Measurements from ENCODE around the gene SOWAHB.

The SOWAHB gene, protein sequence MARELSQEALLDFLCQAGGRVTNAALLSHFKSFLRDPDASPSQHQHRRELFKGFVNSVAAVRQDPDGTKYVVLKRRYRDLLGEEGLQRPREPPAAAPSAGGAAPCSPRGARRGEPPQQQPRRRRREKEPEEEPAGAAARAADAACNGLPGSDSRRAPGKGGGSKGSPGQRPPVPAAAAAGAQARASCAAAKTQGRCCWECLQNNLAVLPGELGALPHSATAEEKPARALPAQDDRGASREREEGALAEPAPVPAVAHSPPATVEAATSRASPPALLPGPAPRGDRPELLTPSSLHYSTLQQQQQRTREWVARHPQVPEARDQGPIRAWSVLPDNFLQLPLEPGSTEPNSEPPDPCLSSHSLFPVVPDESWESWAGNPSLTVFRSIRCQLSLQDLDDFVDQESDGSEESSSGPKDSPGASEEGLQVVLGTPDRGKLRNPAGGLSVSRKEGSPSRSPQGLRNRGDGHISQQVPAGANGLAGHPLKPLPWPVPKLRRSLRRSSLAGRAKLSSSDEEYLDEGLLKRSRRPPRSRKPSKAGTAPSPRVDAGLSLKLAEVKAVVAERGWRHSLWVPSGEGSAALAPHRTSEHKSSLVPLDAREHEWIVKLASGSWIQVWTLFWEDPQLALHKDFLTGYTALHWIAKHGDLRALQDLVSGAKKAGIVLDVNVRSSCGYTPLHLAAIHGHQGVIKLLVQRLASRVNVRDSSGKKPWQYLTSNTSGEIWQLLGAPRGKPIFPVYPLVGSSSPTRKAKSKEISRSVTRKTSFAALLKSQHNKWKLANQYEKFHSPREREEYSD

DNA sequence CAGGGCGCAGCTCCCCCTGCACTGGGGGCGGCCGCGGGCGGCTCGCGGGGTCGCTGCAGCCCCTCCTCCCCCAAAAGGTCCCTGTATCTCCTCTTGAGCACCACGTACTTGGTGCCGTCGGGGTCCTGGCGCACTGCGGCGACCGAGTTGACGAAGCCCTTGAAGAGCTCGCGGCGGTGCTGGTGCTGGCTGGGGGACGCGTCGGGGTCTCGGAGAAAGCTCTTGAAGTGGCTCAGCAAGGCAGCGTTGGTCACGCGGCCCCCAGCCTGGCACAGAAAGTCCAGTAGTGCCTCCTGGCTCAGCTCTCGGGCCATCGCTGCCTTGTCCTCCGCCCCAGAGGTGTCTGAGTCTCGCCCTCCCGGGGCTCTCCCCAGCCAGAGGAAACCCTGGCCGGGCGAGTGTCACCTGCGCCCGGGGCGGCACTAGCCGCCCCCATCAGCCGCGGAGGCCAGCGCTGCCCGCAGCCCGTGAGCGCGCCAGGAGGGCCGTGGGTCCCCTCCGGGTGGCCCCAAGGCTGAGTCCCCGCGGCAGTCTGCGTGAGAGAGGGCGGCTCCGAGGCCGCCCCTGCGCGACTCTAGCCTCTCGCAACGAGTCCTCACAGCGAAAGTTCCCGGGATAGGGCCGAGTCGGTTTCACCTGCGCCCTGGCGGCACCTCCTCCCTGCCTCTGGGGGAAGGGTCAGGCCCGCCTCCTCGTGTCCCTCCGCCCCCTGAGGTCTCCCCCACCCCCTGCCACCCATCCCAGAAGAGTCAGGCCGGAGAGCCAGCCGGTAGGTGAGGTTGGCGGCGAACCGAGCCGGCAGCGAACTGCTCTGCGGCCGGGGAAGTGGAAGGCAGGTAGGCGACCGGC, at the start of gene SOWAHB:
SOWAHB (minus strand) TSS at position 609 of the 849 bp plus-strand sequence; CDS start at position 314, 295 bp downstream.
- DNase-seq (ENCODE audit: low read depth, low spot score), result peak; percentile 61

DNA sequence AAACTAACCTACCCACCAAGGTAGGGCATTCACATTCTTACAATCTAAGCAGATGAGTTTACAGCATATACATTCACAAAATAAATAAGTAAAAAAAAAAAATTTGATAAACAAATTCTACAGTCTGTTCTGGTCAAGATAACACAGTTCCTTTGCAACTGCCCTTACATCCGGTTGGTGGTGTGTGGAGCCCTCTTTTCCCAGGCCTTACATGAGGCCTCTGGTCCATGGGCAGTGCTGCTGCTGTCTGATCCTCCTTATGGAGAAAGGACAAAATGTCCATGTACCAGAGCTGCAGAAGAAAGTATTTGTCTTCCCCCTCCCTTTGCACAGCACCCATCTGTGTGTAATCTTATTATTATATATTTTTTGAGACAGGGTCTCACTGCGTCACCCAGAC, 49.4 kb upstream of the SOWAHB start:
- DNase-seq (ENCODE audit: low read depth, low spot score), result no peak

DNA sequence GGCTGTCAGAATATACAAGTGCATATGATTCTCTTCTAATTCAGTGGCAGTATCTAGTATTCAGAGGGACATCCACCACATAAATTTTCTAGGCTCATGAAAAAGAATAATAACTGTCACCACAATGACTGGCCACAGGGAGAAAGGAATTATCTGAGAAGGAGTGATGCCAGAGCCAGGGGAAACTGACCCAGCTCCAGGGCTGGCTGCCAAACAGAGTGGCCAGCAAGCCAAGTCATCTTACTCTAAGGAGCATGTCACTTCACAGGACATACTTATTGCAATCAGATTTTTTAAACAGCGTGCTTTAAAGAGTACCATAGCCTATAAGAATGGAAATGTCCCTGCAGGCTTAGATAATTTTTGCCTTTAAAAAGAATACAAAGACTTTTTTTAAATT, 45.8 kb upstream of the SOWAHB start:
- no peak for DNase-seq (ENCODE audit: low read depth, low spot score)

DNA sequence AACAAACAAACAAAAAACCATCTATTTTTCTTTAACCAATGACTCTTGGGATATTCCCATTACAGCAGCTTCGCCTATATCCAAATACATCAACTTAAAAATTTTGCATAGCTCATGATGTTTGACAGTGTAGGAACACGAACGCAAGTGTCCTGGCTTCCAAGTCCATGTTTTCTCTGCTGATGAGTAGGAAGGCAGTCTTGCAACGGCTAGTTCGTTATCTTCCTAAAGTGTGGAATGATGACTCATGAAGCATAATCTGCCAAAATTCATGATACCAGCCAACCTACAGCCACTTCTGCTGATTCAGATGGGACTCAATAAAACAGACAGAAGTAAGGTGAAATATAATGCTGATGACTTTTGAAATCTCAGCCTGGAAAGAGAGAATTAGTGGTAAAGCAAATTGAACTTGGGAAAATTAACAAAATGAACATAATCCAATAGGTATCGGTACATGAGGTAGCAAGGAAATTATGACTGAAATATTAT, 45.2 kb upstream of the SOWAHB start:
- DNase-seq (ENCODE audit: low read depth, low spot score), result no peak

DNA sequence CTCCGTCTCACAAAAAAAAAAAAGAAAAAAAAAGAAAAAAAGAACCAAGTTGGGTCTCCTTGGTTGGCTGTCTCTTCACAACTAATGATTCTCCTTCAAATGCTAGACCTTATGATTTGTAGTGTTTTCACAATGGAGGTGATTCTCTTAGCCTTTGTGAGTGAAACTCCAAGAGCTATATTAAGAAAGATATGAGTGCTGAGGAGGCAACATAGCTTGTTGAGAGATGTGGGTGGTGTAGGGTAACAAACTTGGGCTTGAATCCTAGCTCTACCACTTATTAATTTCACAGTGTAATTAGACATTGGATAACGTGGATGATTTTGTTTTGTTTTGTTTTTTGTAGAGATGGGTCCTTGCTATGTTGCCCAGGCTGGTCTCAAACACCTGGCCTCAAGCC, 41.2 kb upstream of the SOWAHB start:
- DNase-seq (ENCODE audit: low read depth, low spot score), result no peak

DNA sequence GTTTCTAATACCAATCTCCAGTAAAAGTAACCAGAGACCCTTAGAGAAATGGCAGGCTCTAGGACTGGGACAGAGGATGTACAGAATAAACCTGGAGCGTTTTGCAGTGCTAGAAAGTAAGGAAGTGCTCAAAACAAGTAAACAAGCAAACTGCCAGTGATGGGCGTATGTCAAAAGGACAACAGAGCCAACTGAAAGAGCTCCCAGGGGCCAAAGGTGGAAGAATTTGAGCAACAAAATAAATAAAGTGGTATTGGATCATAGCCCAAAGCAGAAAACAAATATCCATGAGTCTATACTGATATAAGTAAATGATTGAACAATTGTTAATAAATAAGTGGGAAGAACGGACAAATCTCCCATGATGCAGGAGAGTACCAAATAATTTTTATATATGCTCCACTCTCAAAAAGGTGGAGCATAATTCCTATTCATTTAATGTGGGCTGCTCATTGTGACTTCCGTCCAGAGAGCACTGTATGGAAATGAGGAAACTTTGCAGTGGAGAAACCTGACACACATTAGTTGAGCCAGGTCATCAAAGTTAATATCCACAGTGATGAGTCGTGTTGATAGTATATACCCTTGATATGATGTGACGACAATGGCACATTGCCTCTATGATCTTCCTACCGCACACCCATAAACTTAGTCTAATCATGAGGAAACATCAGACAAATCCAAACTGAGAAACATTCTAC, 33.8 kb upstream of the SOWAHB start:
- no peak for DNase-seq (ENCODE audit: low read depth, low spot score)

DNA sequence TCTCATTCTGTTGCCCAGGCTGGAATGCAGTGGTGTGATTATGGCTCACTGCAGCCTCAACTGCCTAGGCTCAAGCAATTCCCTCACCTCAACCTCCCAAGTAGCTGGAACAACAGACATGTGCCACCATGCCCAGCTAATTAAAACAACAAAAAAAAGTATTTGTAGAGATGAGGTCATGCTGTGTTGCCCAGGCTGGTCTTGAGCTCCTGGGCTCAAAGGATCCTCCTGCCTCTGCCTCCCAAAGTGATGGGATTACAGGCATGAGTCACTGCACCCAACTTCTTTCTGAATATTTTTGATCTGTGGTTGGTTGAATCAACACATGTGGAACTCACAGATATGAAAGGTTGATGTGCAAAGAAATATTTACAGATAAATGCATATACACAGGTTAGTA, 33.1 kb upstream of the SOWAHB start:
- no peak for DNase-seq (ENCODE audit: low read depth, low spot score)

DNA sequence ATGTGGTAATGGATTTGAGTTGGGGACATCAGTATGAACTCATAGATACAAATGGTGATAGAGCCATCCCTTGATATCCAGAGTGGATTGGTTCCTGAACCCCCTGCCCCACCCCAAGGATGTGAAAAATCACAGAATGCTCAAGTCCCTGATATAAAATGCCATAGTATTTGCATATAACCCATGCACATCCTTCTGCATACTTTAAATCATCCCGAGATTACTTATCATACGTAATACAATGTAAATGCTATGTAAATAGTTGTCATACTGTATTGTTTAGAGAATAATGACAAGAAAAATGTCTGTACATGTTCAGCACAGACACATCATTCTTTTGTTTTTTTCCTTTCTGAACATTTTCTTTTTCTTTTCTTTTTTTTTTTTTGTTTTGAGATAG, 32.7 kb upstream of the SOWAHB start:
- DNase-seq (ENCODE audit: low read depth, low spot score), result no peak

DNA sequence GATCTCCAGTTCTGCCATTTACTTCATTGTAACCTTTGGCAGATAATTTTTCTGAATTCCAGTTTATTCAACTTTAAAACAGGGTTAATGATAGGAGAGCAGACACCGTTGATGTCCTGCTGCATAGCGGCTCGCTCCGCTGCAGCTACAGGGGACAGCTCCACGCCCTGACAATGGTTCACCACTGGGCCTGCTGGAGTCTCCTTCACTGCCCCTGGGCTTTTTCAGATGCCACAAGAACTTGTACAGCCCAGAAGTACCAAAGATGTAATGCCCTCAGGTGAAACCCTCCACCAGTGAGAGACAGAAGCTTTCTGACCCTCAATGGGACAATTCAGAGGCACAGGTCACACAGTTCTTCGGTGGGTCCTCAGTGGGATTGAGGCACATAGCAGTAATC, 28.9 kb upstream of the SOWAHB start:
- DNase-seq (ENCODE audit: low read depth, low spot score), result peak; percentile 22

DNA sequence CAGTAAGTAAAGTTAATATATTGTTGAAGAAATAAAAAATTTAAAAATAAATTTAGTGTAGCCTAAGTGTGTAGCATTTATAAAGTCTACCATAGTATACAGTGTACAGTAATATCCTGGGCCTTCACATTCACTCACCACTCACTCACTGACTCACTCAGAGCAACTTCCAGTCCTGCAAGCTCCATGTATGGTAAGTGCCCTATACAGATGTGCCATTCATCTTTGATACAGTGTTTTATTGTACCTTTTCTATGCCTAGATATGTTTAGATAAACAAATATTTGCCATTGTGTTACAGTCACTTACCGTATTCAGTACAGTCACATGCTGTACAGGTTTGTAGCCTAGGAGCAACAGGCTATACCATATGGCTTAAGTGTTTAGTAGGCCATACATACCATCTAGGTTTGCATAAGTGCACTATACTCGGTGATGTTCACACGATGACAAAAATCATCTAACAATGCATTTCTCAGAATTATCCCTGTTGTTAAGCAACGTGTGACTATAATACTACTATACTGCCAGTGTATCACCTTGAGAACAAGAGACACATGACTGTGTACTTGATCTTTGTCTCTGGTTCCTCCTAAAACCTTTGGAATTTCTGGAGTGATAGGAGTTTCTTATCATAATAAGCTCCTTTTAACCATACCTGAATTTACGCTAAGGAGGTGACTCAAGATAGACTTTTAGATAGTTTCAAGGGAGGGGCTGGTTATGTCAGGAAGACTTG, 25.8 kb upstream of the SOWAHB start:
- DNase-seq (ENCODE audit: low read depth, low spot score), result no peak

DNA sequence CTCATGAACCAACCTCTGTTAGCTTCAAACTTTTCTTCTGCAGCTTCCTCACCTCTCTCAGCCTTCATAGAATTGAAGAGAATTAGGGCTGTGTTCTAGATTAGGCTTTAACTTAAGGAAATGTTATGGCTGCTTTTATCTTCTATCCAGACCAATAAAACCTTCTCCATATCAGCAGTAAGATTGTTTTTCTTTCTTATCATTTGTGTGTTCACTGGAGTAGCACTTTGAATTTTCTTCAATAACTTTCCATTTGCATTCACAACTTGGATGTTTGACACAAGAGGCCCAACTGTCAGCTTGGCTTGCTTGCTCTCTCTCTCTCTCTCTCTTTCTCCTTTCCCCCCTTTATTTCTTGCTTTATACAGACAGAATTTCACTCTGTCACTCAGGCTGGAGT, 22.8 kb upstream of the SOWAHB start:
- DNase-seq (ENCODE audit: low read depth, low spot score), result no peak

DNA sequence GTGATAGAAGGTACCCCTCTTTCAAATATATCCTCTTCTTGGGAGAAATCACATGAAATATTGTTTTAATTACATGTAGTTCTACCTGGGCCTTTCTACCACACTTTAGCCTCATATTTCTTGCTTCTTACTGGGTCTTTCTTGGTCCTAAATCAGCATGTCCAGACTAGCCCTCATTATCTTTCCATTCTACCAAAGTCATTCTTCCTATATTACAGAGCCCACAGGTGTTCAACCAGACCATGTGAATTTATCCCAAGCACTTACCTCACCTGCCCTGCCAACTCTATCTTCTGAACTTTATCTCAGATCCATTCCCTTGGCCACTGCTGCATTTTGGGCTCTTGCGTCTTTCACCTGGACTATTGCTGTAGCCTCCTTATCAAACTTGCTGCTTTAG, 11.8 kb upstream of the SOWAHB start:
- no peak for DNase-seq (ENCODE audit: low read depth, low spot score)

DNA sequence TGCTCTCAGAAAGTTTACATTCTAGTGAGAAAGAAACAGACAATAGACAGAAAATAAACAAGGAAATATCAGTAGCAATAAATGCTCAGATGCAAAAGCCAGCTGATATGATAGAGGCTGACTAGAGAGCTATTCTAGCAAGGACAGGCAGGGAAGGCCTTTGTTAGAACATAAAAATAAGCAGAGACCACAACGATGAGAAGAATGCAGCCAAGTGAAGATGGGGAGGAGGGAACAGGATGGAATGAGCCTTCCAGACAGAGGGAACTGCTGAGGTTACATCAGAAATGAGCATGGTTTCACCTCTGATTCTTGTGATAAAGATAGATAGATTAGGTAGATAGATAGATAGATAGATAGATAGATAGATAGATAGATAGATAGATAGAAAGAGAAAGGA, 7.6 kb upstream of the SOWAHB start:
- DNase-seq (ENCODE audit: low read depth, low spot score), result no peak

DNA sequence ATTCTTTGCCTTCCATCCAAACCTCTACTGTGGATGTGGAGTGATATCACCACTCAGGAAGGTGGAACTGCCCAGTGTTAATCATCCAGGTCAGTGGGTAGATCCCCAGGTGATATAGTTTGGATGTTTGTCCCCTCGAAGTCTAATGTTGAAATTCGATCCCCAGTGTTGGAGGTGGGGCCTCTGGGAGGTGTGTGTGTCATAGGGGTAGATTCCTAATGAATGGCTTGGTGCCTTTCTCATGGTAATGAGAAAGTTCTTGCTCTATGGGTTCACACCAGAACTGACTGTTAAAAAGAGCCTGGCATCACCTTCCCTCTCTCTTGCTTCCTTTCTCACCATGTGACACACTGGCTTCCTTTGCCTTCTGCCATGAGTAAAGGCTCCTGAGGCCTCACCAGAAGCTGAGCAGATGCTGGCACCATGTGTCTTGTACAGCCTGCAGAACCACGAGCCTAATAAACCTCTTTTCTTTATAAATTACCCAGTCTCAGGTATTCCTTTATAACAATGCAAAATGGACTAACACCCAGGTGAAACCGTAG, 6.8 kb upstream of the SOWAHB start:
- peak; percentile 35 for DNase-seq (ENCODE audit: low read depth, low spot score)

DNA sequence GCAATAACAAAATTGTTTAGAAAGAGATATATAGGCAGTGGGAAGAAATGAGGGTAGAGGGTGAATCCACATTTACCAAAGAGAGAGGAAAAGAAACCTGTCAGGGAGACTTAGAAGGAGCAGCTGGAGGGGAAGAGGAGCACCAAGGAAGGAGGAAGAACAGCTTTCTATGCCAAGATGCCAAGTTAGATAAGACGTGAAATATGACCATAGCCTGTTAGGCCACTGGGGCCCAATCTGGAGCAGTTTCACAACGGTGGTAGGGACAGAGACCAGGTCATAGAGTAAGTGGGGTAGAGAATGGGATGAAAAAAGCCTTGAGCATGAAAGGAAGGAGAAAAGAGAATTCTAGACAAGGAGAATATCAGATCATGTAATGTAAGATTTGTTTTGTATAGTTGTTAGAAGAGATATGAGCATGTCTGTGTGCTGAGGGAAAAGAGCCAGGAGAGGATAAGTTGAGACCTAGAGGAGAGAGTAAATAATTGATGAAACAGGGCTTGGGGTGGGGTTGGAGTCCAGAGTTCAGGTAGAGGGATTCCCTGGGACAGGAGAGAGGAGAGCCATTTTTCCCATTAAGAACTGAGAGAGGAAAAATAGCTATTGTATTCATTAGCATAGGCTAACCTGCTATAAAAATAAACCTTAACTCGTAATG, 4.4 kb upstream of the SOWAHB start:
- DNase-seq (ENCODE audit: low read depth, low spot score), result no peak

DNA sequence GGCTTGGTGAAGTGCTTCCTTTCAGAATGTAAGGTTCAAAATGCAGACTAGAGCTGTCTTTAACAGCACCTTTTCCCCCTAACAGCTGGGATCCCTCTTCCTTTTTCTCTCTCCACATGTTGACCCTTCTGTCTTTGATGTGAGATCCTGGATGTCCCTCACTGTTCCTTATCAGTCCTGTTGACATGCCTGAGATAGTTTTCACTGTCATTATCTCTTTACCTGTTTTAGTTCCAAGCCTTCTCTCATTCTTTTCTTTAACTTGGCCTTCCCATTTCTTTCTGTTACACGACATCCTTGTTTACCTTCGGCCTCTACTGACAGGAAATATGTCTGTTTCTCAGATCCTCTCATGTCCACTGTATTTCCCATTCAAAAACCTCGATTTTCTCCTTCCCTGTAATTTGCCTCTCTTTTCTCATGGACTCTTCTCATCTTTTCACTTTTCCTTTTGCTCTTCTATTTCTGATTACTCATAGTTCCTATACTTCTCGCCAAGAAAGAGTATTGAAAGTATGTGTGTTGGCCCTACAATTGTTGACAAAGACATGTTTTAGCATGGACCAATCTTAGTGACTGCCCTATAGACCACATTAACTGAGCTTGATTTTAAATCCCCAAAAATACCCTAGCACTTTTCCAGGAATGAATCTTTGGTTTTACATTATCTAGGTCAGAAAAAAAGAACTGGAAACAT, 1.2 kb upstream of the SOWAHB start:
- no peak for DNase-seq (ENCODE audit: low read depth, low spot score)

DNA sequence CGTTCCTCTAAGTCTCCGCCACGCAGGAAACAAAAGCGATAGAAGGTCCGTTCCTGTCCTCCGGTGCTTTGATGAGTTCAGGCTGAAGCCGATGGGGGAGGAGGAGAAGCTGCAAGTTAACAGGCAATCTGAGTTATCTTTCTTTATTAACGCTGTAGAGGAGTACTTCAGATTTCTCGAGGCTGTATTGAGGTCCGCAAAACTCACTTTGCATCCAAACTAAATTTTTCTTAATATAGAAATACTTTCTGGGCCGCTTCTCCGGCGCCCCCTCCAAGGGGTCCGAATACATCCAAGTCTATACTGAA, 395 bp upstream of the SOWAHB start:
- no peak for DNase-seq (ENCODE audit: low read depth, low spot score)

DNA sequence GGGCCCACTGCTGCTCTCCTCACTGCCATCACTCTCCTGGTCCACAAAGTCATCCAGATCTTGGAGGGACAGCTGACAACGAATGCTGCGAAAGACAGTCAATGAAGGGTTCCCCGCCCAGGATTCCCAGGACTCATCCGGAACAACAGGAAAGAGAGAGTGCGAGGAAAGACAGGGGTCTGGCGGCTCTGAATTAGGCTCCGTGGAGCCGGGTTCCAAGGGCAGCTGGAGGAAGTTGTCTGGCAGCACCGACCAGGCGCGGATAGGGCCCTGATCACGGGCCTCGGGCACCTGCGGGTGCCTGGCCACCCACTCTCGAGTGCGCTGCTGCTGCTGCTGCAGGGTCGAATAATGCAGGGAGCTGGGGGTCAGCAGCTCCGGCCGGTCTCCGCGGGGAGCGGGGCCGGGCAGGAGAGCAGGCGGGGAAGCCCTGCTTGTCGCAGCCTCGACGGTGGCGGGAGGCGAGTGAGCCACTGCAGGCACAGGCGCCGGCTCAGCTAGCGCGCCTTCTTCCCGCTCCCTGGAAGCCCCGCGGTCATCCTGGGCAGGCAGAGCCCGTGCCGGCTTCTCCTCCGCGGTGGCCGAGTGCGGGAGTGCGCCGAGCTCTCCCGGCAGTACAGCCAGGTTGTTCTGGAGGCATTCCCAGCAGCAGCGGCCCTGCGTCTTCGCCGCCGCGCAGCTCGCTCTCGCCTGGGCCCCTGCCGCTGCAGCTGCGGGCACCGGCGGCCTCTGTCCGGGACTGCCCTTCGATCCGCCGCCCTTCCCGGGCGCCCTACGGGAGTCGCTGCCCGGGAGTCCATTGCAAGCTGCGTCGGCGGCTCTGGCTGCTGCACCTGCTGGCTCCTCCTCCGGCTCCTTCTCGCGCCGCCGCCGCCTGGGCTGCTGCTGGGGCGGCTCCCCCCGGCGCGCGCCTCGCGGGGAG, 1.1 kb downstream of the SOWAHB start:
- DNase-seq (ENCODE audit: low read depth, low spot score), result peak; percentile 76

Data from ELF-1 (cell line).